HEK293 (cell line): ENCODE measurements around the gene ZNF296.

ENCODE experiments used
- KLF10 ChIP-seq: fragments of 450-650 bp; IDR thresholded peaks from 2 replicates; pipeline ENCODE4 v1.5.1; 2018; ENCODE audit warnings: missing biosample characterization, mild to moderate bottlenecking, missing genetic modification characterization
- MYNN ChIP-seq: fragments of 450-650 bp; formaldehyde crosslinking; IDR thresholded peaks from 2 replicates; pipeline ENCODE4 v1.5.1; 2016; ENCODE audit warnings: missing biosample characterization, missing genetic modification characterization, borderline replicate concordance
- MZF1 ChIP-seq: fragments of 450-650 bp; formaldehyde crosslinking; IDR thresholded peaks from 2 replicates; pipeline ENCODE4 v1.5.1; 2017; ENCODE audit warnings: missing biosample characterization, missing genetic modification characterization, borderline replicate concordance
- SP3 ChIP-seq: fragments of 450-650 bp; formaldehyde crosslinking; IDR thresholded peaks from 2 replicates; pipeline ENCODE4 v1.5.1; 2016; ENCODE audit warnings: missing biosample characterization, missing genetic modification characterization
- ZBTB21 ChIP-seq: fragments of 450-650 bp; formaldehyde crosslinking; IDR thresholded peaks from 2 replicates; pipeline ENCODE4 v1.5.1; 2017; ENCODE audit warnings: missing biosample characterization, missing genetic modification characterization
- ZBTB44 ChIP-seq: fragments of 450-650 bp; IDR thresholded peaks from 2 replicates; pipeline ENCODE4 v1.5.1; 2018; ENCODE audit warnings: missing biosample characterization, mild to moderate bottlenecking, missing genetic modification characterization
- ZBTB6 ChIP-seq: fragments of 450-650 bp; formaldehyde crosslinking; IDR thresholded peaks from 2 replicates; pipeline ENCODE4 v1.5.1; 2017; ENCODE audit warnings: missing biosample characterization, missing genetic modification characterization
- ZIC2 ChIP-seq: fragments of 450-650 bp; formaldehyde crosslinking; IDR thresholded peaks from 2 replicates; pipeline ENCODE4 v1.5.1; 2016; ENCODE audit warnings: missing biosample characterization, missing genetic modification characterization
- ZNF155 ChIP-seq: fragments of 450-650 bp; formaldehyde crosslinking; IDR thresholded peaks from 2 replicates; pipeline ENCODE4 v1.5.1; 2016; ENCODE audit warnings: missing biosample characterization, missing genetic modification characterization
- ZNF341 ChIP-seq: fragments of 450-650 bp; formaldehyde crosslinking; IDR thresholded peaks from 2 replicates; pipeline ENCODE4; 2016; ENCODE audit warnings: low read depth, missing biosample characterization, missing genetic modification characterization
- ZNF366 ChIP-seq: fragments of 450-650 bp; formaldehyde crosslinking; conservative IDR thresholded peaks from 2 replicates; pipeline ENCODE4 v1.5.1; 2016; ENCODE audit warnings: missing biosample characterization, missing genetic modification characterization
- ZNF37A ChIP-seq: fragments of 450-650 bp; IDR thresholded peaks from 2 replicates; pipeline ENCODE4 v1.5.1; 2018; ENCODE audit warnings: missing biosample characterization, missing genetic modification characterization
- ZNF423 ChIP-seq: fragments of 450-650 bp; formaldehyde crosslinking; IDR thresholded peaks from 2 replicates; pipeline ENCODE4 v1.5.1; 2016; ENCODE audit warnings: missing biosample characterization, missing genetic modification characterization
- ZNF433 ChIP-seq: fragments of 450-650 bp; formaldehyde crosslinking; IDR thresholded peaks from 2 replicates; pipeline ENCODE4 v1.5.1; 2016; ENCODE audit warnings: missing biosample characterization, missing genetic modification characterization, low read depth
- ZNF48 ChIP-seq: fragments of 450-650 bp; formaldehyde crosslinking; IDR thresholded peaks from 2 replicates; pipeline ENCODE4 v1.5.1; 2016; ENCODE audit warnings: missing biosample characterization, missing genetic modification characterization
- ZNF488 ChIP-seq: fragments of 450-650 bp; formaldehyde crosslinking; IDR thresholded peaks from 2 replicates; pipeline ENCODE4 v1.5.1; 2016; ENCODE audit warnings: missing biosample characterization, missing genetic modification characterization
- ZNF501 ChIP-seq: fragments of 450-650 bp; formaldehyde crosslinking; IDR thresholded peaks from 2 replicates; pipeline ENCODE4 v1.5.1; 2016; ENCODE audit warnings: missing biosample characterization, missing genetic modification characterization
- ZNF548 ChIP-seq: fragments of 450-650 bp; formaldehyde crosslinking; IDR thresholded peaks from 2 replicates; pipeline ENCODE4 v1.5.1; 2016; ENCODE audit warnings: missing biosample characterization, missing genetic modification characterization
- ZNF585B ChIP-seq: fragments of 450-650 bp; formaldehyde crosslinking; IDR thresholded peaks from 2 replicates; pipeline ENCODE4 v1.5.1; 2016; ENCODE audit warnings: missing biosample characterization, missing genetic modification characterization
- ZNF600 ChIP-seq: fragments of 450-650 bp; formaldehyde crosslinking; IDR thresholded peaks from 2 replicates; pipeline ENCODE4 v1.5.1; 2016; ENCODE audit warnings: missing biosample characterization, missing genetic modification characterization
- ZNF626 ChIP-seq: fragments of 450-650 bp; sonication (Bioruptor Pico); formaldehyde crosslinking; IDR thresholded peaks from 2 replicates; pipeline ENCODE4 v1.5.1; 2018; ENCODE audit warnings: missing biosample characterization, missing genetic modification characterization, inconsistent platforms
- ZNF660 ChIP-seq: fragments of 450-650 bp; IDR thresholded peaks from 2 replicates; pipeline ENCODE4 v1.5.1; 2018; ENCODE audit warnings: missing biosample characterization, mild to moderate bottlenecking, missing genetic modification characterization
- ZNF664 ChIP-seq: fragments of 450-650 bp; formaldehyde crosslinking; IDR thresholded peaks from 2 replicates; pipeline ENCODE4 v1.5.1; 2016; ENCODE audit warnings: missing biosample characterization, missing genetic modification characterization
- ZNF776 ChIP-seq: fragments of 450-650 bp; formaldehyde crosslinking; IDR thresholded peaks from 2 replicates; pipeline ENCODE4 v1.5.0; 2017; ENCODE audit warnings: missing biosample characterization, missing genetic modification characterization, borderline replicate concordance
- ZNF785 ChIP-seq: fragments of 450-650 bp; formaldehyde crosslinking; IDR thresholded peaks from 2 replicates; pipeline ENCODE4 v1.5.1; 2016; ENCODE audit warnings: missing biosample characterization, missing genetic modification characterization
- ZNF791 ChIP-seq: fragments of 450-650 bp; formaldehyde crosslinking; IDR thresholded peaks from 2 replicates; pipeline ENCODE4 v1.5.1; 2016; ENCODE audit warnings: missing biosample characterization, missing genetic modification characterization
- ZSCAN18 ChIP-seq: fragments of 450-650 bp; formaldehyde crosslinking; IDR thresholded peaks from 2 replicates; pipeline ENCODE4 v1.5.1; 2016; ENCODE audit warnings: missing biosample characterization, missing genetic modification characterization
- ZSCAN23 ChIP-seq: fragments of 450-650 bp; formaldehyde crosslinking; IDR thresholded peaks from 2 replicates; pipeline ENCODE4 v1.5.1; 2016; ENCODE audit warnings: missing biosample characterization, missing genetic modification characterization
- TF ChIP-seq, protein P1 (sequence below): fragments of 450-650 bp; formaldehyde crosslinking; optimal IDR thresholded peaks from 2 replicates; pipeline ENCODE3; 2016; ENCODE audit warnings: missing biosample characterization, mild to moderate bottlenecking, missing genetic modification characterization
- TF ChIP-seq, protein P2 (sequence below): fragments of 450-650 bp; formaldehyde crosslinking; IDR thresholded peaks from 2 replicates; pipeline ENCODE4 v1.5.1; 2016; ENCODE audit warnings: missing biosample characterization, missing genetic modification characterization
- TF ChIP-seq, protein P3 (sequence below): fragments of 450-650 bp; formaldehyde crosslinking; IDR thresholded peaks from 2 replicates; pipeline ENCODE4 v1.5.1; 2016; ENCODE audit warnings: missing biosample characterization, missing genetic modification characterization

Gene ZNF296

GRCh38 chr19:45103508-45104319 lies 27.4 kb upstream of the ZNF296 start (continued):
- TF ChIP-seq, protein P1, sequence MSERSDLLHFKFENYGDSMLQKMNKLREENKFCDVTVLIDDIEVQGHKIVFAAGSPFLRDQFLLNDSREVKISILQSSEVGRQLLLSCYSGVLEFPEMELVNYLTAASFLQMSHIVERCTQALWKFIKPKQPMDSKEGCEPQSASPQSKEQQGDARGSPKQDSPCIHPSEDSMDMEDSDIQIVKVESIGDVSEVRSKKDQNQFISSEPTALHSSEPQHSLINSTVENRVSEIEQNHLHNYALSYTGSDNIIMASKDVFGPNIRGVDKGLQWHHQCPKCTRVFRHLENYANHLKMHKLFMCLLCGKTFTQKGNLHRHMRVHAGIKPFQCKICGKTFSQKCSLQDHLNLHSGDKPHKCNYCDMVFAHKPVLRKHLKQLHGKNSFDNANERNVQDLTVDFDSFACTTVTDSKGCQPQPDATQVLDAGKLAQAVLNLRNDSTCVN (tag by site-specific recombination), result no peak
- TF ChIP-seq ZNF37A (tag by site-specific recombination), result no peak
- TF ChIP-seq ZNF155 (tag by site-specific recombination), result no peak
- no peak for TF ChIP-seq SP3 (tag by site-specific recombination)
- TF ChIP-seq ZIC2 (tag by site-specific recombination), result peak; percentile 90
- no peak for TF ChIP-seq ZBTB21 (tag by site-specific recombination)
- TF ChIP-seq ZNF341, result no peak
- TF ChIP-seq MZF1 (tag by site-specific recombination), result no peak
- TF ChIP-seq ZNF626 (tag by site-specific recombination), result no peak
- TF ChIP-seq, protein P2, sequence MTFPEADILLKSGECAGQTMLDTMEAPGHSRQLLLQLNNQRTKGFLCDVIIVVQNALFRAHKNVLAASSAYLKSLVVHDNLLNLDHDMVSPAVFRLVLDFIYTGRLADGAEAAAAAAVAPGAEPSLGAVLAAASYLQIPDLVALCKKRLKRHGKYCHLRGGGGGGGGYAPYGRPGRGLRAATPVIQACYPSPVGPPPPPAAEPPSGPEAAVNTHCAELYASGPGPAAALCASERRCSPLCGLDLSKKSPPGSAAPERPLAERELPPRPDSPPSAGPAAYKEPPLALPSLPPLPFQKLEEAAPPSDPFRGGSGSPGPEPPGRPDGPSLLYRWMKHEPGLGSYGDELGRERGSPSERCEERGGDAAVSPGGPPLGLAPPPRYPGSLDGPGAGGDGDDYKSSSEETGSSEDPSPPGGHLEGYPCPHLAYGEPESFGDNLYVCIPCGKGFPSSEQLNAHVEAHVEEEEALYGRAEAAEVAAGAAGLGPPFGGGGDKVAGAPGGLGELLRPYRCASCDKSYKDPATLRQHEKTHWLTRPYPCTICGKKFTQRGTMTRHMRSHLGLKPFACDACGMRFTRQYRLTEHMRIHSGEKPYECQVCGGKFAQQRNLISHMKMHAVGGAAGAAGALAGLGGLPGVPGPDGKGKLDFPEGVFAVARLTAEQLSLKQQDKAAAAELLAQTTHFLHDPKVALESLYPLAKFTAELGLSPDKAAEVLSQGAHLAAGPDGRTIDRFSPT, result no peak
- TF ChIP-seq ZNF585B (tag by site-specific recombination), result no peak
- TF ChIP-seq ZNF366 (tag by site-specific recombination), result 0 out of 2 replicates have a peak, but pooled peaks have one; percentile 19
- TF ChIP-seq ZNF501 (tag by site-specific recombination), result no peak
- TF ChIP-seq, protein P3, sequence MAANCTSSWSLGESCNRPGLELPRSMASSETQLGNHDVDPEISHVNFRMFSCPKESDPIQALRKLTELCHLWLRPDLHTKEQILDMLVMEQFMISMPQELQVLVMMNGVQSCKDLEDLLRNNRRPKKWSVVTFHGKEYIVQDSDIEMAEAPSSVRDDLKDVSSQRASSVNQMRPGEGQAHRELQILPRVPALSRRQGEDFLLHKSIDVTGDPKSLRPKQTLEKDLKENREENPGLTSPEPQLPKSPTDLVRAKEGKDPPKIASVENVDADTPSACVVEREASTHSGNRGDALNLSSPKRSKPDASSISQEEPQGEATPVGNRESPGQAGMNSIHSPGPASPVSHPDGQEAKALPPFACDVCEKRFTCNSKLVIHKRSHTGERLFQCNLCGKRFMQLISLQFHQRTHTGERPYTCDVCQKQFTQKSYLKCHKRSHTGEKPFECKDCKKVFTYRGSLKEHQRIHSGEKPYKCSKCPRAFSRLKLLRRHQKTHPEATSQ (tag by site-specific recombination), result no peak
- no peak for TF ChIP-seq ZNF785 (tag by site-specific recombination)
- no peak for TF ChIP-seq ZNF600 (tag by site-specific recombination)
- no peak for TF ChIP-seq ZNF664 (tag by site-specific recombination)
- no peak for TF ChIP-seq ZNF776
- TF ChIP-seq KLF10, result no peak
- TF ChIP-seq ZNF48 (tag by site-specific recombination), result no peak
- no peak for TF ChIP-seq ZSCAN18 (tag by site-specific recombination)
- TF ChIP-seq ZNF791 (tag by site-specific recombination), result no peak
- TF ChIP-seq ZNF660 (tag by site-specific recombination), result no peak
- TF ChIP-seq ZNF423 (tag by site-specific recombination), result peak; percentile 73
- 0 out of 2 replicates have a peak, but pooled peaks have one; percentile 49 for TF ChIP-seq ZBTB6
- TF ChIP-seq ZSCAN23 (tag by site-specific recombination), result no peak
- TF ChIP-seq MYNN (tag by site-specific recombination), result no peak
- TF ChIP-seq ZNF548 (tag by site-specific recombination), result no peak
- no peak for TF ChIP-seq ZNF433 (tag by site-specific recombination)
- no peak for TF ChIP-seq ZNF488 (tag by site-specific recombination)
- TF ChIP-seq ZBTB44 (tag by site-specific recombination), result no peak
